ENCODE measurements around the gene SSX3.
"Not testable (repeated sequence)": the region's sequence is repeated elsewhere in the genome, so short reads cannot be mapped to it uniquely, and the experiment has no call there.

SSX3 gene

GRCh38 chrX:48356315-48357094, at the start of gene SSX3:
Gene SSX3 (minus strand): TSS chrX:48356703. CDS start chrX:48355249, 1,454 bp downstream.
- not testable (repeated sequence) for DNase-seq

GRCh38 chrX:48397825-48398224, 41.3 kb upstream of the SSX3 start:
- DNase-seq, result not testable (repeated sequence)

- DNase-seq, result not testable (repeated sequence)
Observed at GRCh38 chrX:48396931-48397330, 40.4 kb upstream of the SSX3 start.

GRCh38 chrX:48383239-48383638, 26.7 kb upstream of the SSX3 start, which contains the start of gene SSX4:
Gene SSX4 (plus strand): TSS chrX:48383539. CDS start chrX:48384054, 515 bp downstream.
- not testable (repeated sequence) for DNase-seq

GRCh38 chrX:48370408-48370807, 13.9 kb upstream of the SSX3 start:
- not testable (repeated sequence) for DNase-seq

- DNase-seq, result not testable (repeated sequence)
Observed at GRCh38 chrX:48367717-48368408, 11.4 kb upstream of the SSX3 start.

- DNase-seq, result not testable (repeated sequence)
Observed at GRCh38 chrX:48359281-48359680, 2.8 kb upstream of the SSX3 start.

- DNase-seq, result no peak
Observed at GRCh38 chrX:48357681-48358080, 1.2 kb upstream of the SSX3 start.

GRCh38 chrX:48346059-48346458, 10.4 kb downstream of the SSX3 start:
- not testable (repeated sequence) for DNase-seq

GRCh38 chrX:48313996-48314395, 42.5 kb downstream of the SSX3 start:
- DNase-seq, result not testable (repeated sequence)

GRCh38 chrX:48306175-48306574, 50.3 kb downstream of the SSX3 start:
- DNase-seq, result no peak

Data from NCI-H1436 (cell line).